Fibroblast of lung (primary cell): Measurements from ENCODE around the gene MCCC1. TPM values are rescaled to one million over a fixed set of nuclear protein-coding genes. Genes with fewer than 3 reads are reported as not detected.

Experiments used
- DNase-seq, 2 donors: peaks; one replicate each; pipeline versions ENCODE4 v3.0.0 to v3.0.0-alpha.2; 2010; ENCODE audit warnings: low read depth in 2 of 2
- H2AFZ ChIP-seq: 2 replicates; pipeline ENCODE4 v1.5.1; 2012; ENCODE audit warnings: low read length, control low read depth, inconsistent platforms
- H3K27ac ChIP-seq: 2 replicates; pipeline ENCODE4 v1.5.1; 2011; ENCODE audit warnings: low read length, control low read depth; ENCODE audit not compliant: insufficient read depth
- H3K27me3 ChIP-seq: 2 replicates; pipeline ENCODE4 v1.5.1; 2011; ENCODE audit warnings: mild to moderate bottlenecking, low read length; ENCODE audit not compliant: control insufficient read depth, insufficient read depth
- H3K36me3 ChIP-seq: 2 replicates; pipeline ENCODE4 v1.5.1; 2011; ENCODE audit warnings: low read length; ENCODE audit not compliant: control insufficient read depth, insufficient read depth
- H3K4me1 ChIP-seq: 2 replicates; pipeline ENCODE4 v1.5.1; 2011; ENCODE audit warnings: low read length; ENCODE audit not compliant: control insufficient read depth, insufficient read depth; ENCODE audit errors: extremely low read depth
- H3K4me2 ChIP-seq: 2 replicates; pipeline ENCODE4 v1.5.1; 2011; ENCODE audit warnings: low read length, control low read depth; ENCODE audit not compliant: insufficient read depth; ENCODE audit errors: extremely low read depth
- H3K4me3 ChIP-seq, 4 experiments: fragments of 200-600 bp in 1 of 4; sonication (generic) in 1 of 4; replicated peaks in 1 of 4; 2 replicates each; pipeline ENCODE4 v1.5.1; 2011 to 2016; ENCODE audit warnings: low read length in 4 of 4, low read depth in 3 of 4, mild to moderate bottlenecking in 3 of 4, control low read depth in 2 of 4, inconsistent platforms in 1 of 4, mixed read lengths in 1 of 4; ENCODE audit not compliant: insufficient read depth in 1 of 4; ENCODE audit errors: control extremely low read depth in 1 of 4
- H3K79me2 ChIP-seq: 2 replicates; pipeline ENCODE4 v1.5.1; 2012; ENCODE audit warnings: mild to moderate bottlenecking, low read length, inconsistent platforms; ENCODE audit not compliant: control insufficient read depth, insufficient read depth
- H3K9ac ChIP-seq: 2 replicates; pipeline ENCODE4 v1.5.1; 2011; ENCODE audit warnings: mild to moderate bottlenecking, low read length, control low read depth; ENCODE audit not compliant: insufficient read depth
- H3K9me3 ChIP-seq: 2 replicates; pipeline ENCODE4 v1.5.1; 2012; ENCODE audit warnings: low read depth, low read length; ENCODE audit not compliant: control insufficient read depth, insufficient read depth
- H4K20me1 ChIP-seq: 2 replicates; pipeline ENCODE4 v1.5.1; 2011; ENCODE audit warnings: low read length; ENCODE audit not compliant: control insufficient read depth, insufficient read depth; ENCODE audit errors: extremely low read depth
- EZH2 ChIP-seq: IDR thresholded peaks from 2 replicates; pipeline ENCODE4 v1.5.1; 2012; ENCODE audit warnings: low read length, control low read depth, mild to moderate bottlenecking; ENCODE audit errors: missing control alignments
- polyA plus RNA-seq, 2 donors: library from polyadenylated mRNA; depleted of rRNA in 1 of 2; stranded (reverse) in 1 of 2; unstranded in 1 of 2; fragments of >200 nt; gene quantifications; 2 replicates each; pipeline ENCODE4 v1.2.1, GENCODE V29; 2011 to 2012; ENCODE audit warnings: missing spikeins in 1 of 2
- total RNA-seq: library from RNA; depleted of rRNA; stranded (reverse); fragments of >200 nt; gene quantifications from 2 replicates; pipeline ENCODE4 v1.2.1, GENCODE V29; 2014
- TF ChIP-seq, protein P1 (sequence below), 2 donors: IDR thresholded peaks in 1 of 2; conservative IDR thresholded peaks in 1 of 2; 1 replicate in 1 of 2; 2 replicates in 1 of 2; pipeline ENCODE4 v1.5.1; 2011 to 2012; ENCODE audit warnings: low read length in 2 of 2, control low read depth in 1 of 2, inconsistent platforms in 1 of 2, low read depth in 1 of 2, mild to moderate bottlenecking in 1 of 2

The MCCC1 gene
- total and polyA plus RNA-seq, 2 donors (not counting 1 experiment from before 2014, with no cell fraction given) = 16.1 to 29.1 TPM

DNA sequence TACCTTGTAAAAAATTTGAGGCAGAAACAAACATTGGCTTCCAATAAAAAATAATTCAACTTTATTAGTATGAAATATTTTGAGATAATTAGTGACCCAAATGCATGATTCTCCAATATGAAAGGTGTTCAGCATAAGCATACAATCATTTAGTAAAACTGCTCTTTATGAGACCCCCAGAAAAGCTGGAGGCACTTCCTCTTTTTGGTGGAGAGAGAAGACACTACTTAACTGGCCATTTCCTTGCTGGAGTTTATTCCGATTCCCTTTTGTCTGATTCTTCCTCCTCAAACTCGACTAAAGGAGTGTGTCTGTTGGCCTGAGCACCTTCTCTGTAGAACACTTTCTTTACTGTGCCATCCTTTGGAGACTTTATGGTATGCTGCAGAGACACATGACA, 84.1 kb downstream of the MCCC1 start:
- Histone ChIP-seq H3K4me2 (no peak overlapping the region), H3K79me2 (no peaks in the 10 kb centered on the region), H4K20me1 (no peaks in the 10 kb centered on the region), H3K4me3 (no peak overlapping the region), H2AFZ (no peak overlapping the region), H3K9ac (no peak overlapping the region), H3K9me3 (no peaks in the 10 kb centered on the region), H3K36me3 (no peaks in the 10 kb centered on the region), H3K27me3 (no peaks in the 10 kb centered on the region), H3K27ac (no peak overlapping the region), H3K4me1 (no peaks in the 10 kb centered on the region)
- TF ChIP-seq, protein P1, sequence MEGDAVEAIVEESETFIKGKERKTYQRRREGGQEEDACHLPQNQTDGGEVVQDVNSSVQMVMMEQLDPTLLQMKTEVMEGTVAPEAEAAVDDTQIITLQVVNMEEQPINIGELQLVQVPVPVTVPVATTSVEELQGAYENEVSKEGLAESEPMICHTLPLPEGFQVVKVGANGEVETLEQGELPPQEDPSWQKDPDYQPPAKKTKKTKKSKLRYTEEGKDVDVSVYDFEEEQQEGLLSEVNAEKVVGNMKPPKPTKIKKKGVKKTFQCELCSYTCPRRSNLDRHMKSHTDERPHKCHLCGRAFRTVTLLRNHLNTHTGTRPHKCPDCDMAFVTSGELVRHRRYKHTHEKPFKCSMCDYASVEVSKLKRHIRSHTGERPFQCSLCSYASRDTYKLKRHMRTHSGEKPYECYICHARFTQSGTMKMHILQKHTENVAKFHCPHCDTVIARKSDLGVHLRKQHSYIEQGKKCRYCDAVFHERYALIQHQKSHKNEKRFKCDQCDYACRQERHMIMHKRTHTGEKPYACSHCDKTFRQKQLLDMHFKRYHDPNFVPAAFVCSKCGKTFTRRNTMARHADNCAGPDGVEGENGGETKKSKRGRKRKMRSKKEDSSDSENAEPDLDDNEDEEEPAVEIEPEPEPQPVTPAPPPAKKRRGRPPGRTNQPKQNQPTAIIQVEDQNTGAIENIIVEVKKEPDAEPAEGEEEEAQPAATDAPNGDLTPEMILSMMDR (conservative IDR thresholded peaks at IDR 0.05 in 1 of 2, IDR thresholded peaks at IDR 0.05 in 1 of 2; ENCODE audit: low read depth in 1 of 2, low read length in 2 of 2) = no peak
- no peak for TF ChIP-seq EZH2
- DNase-seq = no peak

DNA sequence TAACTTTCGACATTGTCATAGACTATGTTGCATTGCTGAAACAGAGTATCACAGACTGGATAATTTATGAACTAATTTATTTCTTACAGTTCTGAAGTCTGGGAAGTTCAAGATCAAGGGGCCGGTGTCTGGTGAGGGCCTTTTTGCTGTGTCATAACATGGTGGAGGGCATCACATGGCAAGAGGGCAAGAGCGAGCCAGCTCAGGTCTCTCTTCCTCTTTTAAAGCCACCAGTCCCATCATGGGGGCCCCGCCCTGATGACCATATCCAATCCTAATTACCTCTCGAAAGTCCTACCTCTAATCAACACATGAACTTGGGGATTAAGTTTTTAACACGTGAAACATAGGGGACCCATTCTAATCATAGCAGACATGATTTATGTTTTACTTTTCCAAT, 85.4 kb downstream of the MCCC1 start:
- Histone ChIP-seq H3K4me3 (no peak overlapping the region), H3K36me3 (no peaks in the 10 kb centered on the region), H3K27me3 (no peaks in the 10 kb centered on the region), H3K4me1 (peaks cover 1% of the 10 kb centered on the region), H3K4me2 (no peak overlapping the region), H2AFZ (no peak overlapping the region), H4K20me1 (no peaks in the 10 kb centered on the region), H3K9me3 (no peaks in the 10 kb centered on the region), H3K27ac (no peak overlapping the region), H3K79me2 (no peaks in the 10 kb centered on the region), H3K9ac (no peak overlapping the region)
- no peak for DNase-seq
- TF ChIP-seq EZH2 = no peak
- TF ChIP-seq, protein P1 (conservative IDR thresholded peaks at IDR 0.05 in 1 of 2, IDR thresholded peaks at IDR 0.05 in 1 of 2; ENCODE audit: low read depth in 1 of 2, low read length in 2 of 2) = no peak

DNA sequence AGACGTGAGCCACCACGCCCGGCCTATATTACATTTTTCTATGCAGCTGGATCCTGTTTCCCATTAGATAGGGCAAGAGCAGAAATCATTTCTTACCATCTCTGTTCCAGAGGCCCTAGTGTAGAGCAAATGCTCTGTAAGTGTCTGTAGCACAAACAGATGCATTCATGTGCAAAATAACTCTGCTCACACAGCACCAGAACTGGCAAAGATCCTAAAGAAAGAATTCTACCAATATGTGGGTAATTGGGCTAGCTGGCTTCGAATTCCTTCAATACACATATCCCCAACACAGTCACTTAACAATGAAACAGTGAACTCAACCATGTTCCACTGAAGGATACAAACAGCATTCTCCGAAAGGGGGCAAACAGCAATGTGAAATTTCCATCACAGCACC, 86.2 kb downstream of the MCCC1 start:
- no peak overlapping the region for H3K9ac ChIP-seq
- H3K27me3 ChIP-seq = no peaks in the 10 kb centered on the region
- no peaks in the 10 kb centered on the region for H3K36me3 ChIP-seq
- H2AFZ ChIP-seq = no peak overlapping the region
- H3K27ac ChIP-seq = no peak overlapping the region
- no peaks in the 10 kb centered on the region for H3K9me3 ChIP-seq
- no peak overlapping the region for H3K4me2 ChIP-seq
- DNase-seq = no peak
- peaks cover 2% of the 10 kb centered on the region for H3K4me1 ChIP-seq
- H4K20me1 ChIP-seq = no peaks in the 10 kb centered on the region
- no peak for TF ChIP-seq EZH2
- TF ChIP-seq, protein P1 (conservative IDR thresholded peaks at IDR 0.05 in 1 of 2, IDR thresholded peaks at IDR 0.05 in 1 of 2; ENCODE audit: low read depth in 1 of 2, low read length in 2 of 2) = no peak
- no peaks in the 10 kb centered on the region for H3K79me2 ChIP-seq
- no peak overlapping the region for H3K4me3 ChIP-seq
